ENCODE measurements around the gene NFIB. TPM values are rescaled to one million over a fixed set of nuclear protein-coding genes. Genes with fewer than 3 reads are reported as not detected.

NFIB gene
- polyA plus RNA-seq, 3 donors = not detected

DNA sequence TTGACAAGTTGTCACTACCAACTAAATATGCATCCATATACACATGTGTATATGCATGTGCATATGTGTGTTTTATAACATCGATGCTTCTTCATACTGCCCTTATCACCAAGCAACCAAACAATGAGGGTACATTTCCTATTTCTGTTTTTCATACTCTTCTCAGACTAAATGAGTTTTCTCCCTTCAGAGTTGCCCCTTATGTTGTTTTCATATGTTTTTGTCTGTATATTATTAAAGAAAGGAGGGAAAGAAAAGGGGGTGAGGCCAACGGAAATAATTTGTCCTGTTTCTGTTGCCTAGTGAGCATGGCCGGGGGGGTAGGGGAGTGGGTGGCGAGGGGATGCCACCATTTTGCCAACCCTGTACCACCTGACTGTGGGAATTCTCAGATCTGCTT is 28.8 kb upstream of the NFIB start:
- Histone ChIP-seq H3K79me2 (ENCODE audit: insufficient read depth, low read length) (no peaks in the 10 kb centered on the region), H3K27ac (ENCODE audit: low read depth in 1 of 2, low read length in 2 of 2) (no peak overlapping the region), H2AFZ (ENCODE audit: insufficient read depth, low read depth, low read length, poor library complexity, severe bottlenecking) (no peak overlapping the region), H3K4me1 (ENCODE audit: control insufficient read depth in 1 of 2, insufficient read depth in 2 of 2, low read length in 2 of 2) (no peaks in the 10 kb centered on the region), H3K36me3 (replicated peaks in 1 of 2; ENCODE audit: control insufficient read depth in 1 of 2, insufficient read depth in 2 of 2, low read length in 2 of 2) (no peaks in the 10 kb centered on the region), H4K20me1 (ENCODE audit: insufficient read depth, low read length) (no peaks in the 10 kb centered on the region), H3K27me3 (ENCODE audit: control insufficient read depth in 2 of 2, insufficient read depth in 2 of 2, low read length in 2 of 2) (peaks cover 37 to 64% of the 10 kb centered on the region in 2 donors), H3K4me2 (replicated peaks; ENCODE audit: extremely low read depth, low read length, poor library complexity, severe bottlenecking) (no peak overlapping the region), H3K4me3 (replicated peaks in 1 of 3; ENCODE audit: low read depth in 2 of 3, low read length in 3 of 3) (no peak overlapping the region), H3K9ac (ENCODE audit: insufficient read depth, low read length, poor library complexity, severe bottlenecking) (no peak overlapping the region), H3K9me3 (replicated peaks in 1 of 2; ENCODE audit: control insufficient read depth in 1 of 2, insufficient read depth in 1 of 2, low read length in 2 of 2) (peaks cover 0 to 6% of the 10 kb centered on the region in 2 donors)
- WGBS (ENCODE audit: insufficient coverage) = 100% methylated on average over 1 of the region's 4 CpGs
- H3K36me3 Mint-ChIP-seq = no peaks in the 10 kb centered on the region
- no peaks in the 10 kb centered on the region for H3K4me1 Mint-ChIP-seq
- peaks cover 6 to 14% (median 10%) of the 10 kb centered on the region in 3 donors for H3K27me3 Mint-ChIP-seq (ENCODE audit: low read depth in 3 of 3)
- DNase-seq = no peak
- TF ChIP-seq CTCF (IDR thresholded peaks at IDR 0.05) = no peak
- H3K27ac Mint-ChIP-seq = no peak overlapping the region
- no peak overlapping the region for H3K4me3 Mint-ChIP-seq
- H3K9me3 Mint-ChIP-seq = peaks cover 0 to 10% (median 7%) of the 10 kb centered on the region in 7 donors
- intact Hi-C loops (cut with micrococcal nuclease) = no loop called here

DNA sequence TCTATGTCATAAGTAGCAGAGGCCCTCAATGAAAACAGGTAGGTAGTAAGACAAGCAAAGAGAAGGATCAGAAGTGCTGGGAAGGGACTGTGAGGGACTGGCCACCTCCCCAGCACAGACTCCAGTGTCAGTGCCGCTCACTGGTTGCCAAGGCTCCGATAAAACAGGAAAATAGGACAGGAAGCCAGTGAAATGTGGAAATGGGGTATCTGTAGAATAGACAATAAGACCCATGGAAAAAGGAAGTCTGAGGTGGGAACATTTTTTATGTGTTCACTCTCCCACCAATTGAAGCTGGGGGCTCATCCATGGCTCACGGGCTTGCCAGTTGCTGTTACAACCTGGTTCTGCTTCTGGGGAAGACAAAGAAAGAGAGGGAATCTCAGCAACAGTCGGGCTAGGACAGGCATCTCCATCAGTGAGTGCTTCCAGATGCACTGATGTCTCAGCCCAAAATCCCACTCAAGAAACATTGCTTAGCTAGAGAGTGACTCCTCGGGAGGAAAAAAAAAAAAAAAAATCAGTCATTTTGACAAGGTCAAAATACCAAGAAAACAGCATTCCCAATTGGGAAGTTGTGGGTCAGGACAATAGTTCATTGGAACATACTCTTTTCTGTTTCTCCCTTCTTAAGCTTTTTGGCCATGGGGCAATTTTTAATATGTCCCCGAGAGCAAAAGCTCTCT is 27.6 kb upstream of the NFIB start:
- Histone ChIP-seq H3K27me3 (ENCODE audit: control insufficient read depth in 2 of 2, insufficient read depth in 2 of 2, low read length in 2 of 2) (peaks cover 29 to 52% of the 10 kb centered on the region in 2 donors), H3K27ac (ENCODE audit: low read depth in 1 of 2, low read length in 2 of 2) (no peak overlapping the region), H3K4me1 (ENCODE audit: control insufficient read depth in 1 of 2, insufficient read depth in 2 of 2, low read length in 2 of 2) (no peaks in the 10 kb centered on the region), H3K36me3 (replicated peaks in 1 of 2; ENCODE audit: control insufficient read depth in 1 of 2, insufficient read depth in 2 of 2, low read length in 2 of 2) (no peaks in the 10 kb centered on the region), H3K79me2 (ENCODE audit: insufficient read depth, low read length) (no peaks in the 10 kb centered on the region), H3K4me2 (replicated peaks; ENCODE audit: extremely low read depth, low read length, poor library complexity, severe bottlenecking) (no peak overlapping the region), H3K9me3 (replicated peaks in 1 of 2; ENCODE audit: control insufficient read depth in 1 of 2, insufficient read depth in 1 of 2, low read length in 2 of 2) (no peaks in the 10 kb centered on the region), H3K9ac (ENCODE audit: insufficient read depth, low read length, poor library complexity, severe bottlenecking) (no peak overlapping the region), H2AFZ (ENCODE audit: insufficient read depth, low read depth, low read length, poor library complexity, severe bottlenecking) (no peak overlapping the region), H4K20me1 (ENCODE audit: insufficient read depth, low read length) (no peaks in the 10 kb centered on the region), H3K4me3 (replicated peaks in 1 of 3; ENCODE audit: low read depth in 2 of 3, low read length in 3 of 3) (no peak overlapping the region)
- DNase-seq = no peak
- peaks cover 6 to 17% (median 10%) of the 10 kb centered on the region in 3 donors for H3K27me3 Mint-ChIP-seq (ENCODE audit: low read depth in 3 of 3)
- intact Hi-C loops (cut with micrococcal nuclease) = no loop called here
- H3K4me3 Mint-ChIP-seq = no peak overlapping the region
- no peak for TF ChIP-seq CTCF (IDR thresholded peaks at IDR 0.05)
- H3K4me1 Mint-ChIP-seq = no peaks in the 10 kb centered on the region
- peaks cover 0 to 7% (median 3%) of the 10 kb centered on the region in 7 donors for H3K9me3 Mint-ChIP-seq
- no peak overlapping the region for H3K27ac Mint-ChIP-seq
- no CpG with 5 or more reads among the region's 6 CpGs for WGBS (ENCODE audit: insufficient coverage)
- H3K36me3 Mint-ChIP-seq = no peaks in the 10 kb centered on the region

Data from CD14-positive monocyte (primary cell).